ENCODE measurements around the gene SFXN3. TPM values are rescaled to one million over a fixed set of nuclear protein-coding genes. Genes with fewer than 3 reads are reported as not detected.

The SFXN3 gene
- total RNA-seq, 2 experiments from 2014 or later, result 28.8 to 29.6 TPM

DNA sequence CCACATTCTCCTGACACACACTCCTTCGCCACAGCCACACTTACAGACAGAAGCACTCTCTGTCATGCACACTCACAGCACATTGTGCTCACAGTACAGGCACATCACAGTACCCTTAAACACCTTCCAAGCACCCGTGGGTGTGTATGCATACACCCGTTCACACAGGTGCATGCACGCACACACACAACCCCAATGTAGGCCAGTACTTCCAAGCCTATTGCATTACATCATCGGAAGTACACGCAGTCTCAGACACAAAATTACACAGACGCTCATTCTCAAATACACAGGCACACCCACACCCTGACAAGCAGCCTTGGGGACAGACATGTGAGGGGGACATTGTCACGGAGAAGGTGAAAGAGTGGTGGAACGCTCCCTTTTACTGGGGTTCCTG is 41.9 kb downstream of the SFXN3 start:
- Mint-ChIP-seq H3K4me1 (ENCODE audit: low read depth) (peaks cover 4% of the 10 kb centered on the region), H3K4me3 (no peak overlapping the region), H3K9me3 (no peaks in the 10 kb centered on the region), H3K27me3 (peaks cover 35% of the 10 kb centered on the region), H3K36me3 (ENCODE audit: low read depth) (no peaks in the 10 kb centered on the region), H3K27ac (no peak overlapping the region)
- intact Hi-C loops (cut with micrococcal nuclease), result no loop called here
- no peak for DNase-seq
- no peak for ATAC-seq
- POLR2A ChIA-PET, result no interaction called here
- TF ChIP-seq, protein P1, sequence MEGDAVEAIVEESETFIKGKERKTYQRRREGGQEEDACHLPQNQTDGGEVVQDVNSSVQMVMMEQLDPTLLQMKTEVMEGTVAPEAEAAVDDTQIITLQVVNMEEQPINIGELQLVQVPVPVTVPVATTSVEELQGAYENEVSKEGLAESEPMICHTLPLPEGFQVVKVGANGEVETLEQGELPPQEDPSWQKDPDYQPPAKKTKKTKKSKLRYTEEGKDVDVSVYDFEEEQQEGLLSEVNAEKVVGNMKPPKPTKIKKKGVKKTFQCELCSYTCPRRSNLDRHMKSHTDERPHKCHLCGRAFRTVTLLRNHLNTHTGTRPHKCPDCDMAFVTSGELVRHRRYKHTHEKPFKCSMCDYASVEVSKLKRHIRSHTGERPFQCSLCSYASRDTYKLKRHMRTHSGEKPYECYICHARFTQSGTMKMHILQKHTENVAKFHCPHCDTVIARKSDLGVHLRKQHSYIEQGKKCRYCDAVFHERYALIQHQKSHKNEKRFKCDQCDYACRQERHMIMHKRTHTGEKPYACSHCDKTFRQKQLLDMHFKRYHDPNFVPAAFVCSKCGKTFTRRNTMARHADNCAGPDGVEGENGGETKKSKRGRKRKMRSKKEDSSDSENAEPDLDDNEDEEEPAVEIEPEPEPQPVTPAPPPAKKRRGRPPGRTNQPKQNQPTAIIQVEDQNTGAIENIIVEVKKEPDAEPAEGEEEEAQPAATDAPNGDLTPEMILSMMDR (IDR thresholded peaks at IDR 0.05), result no peak
- CTCF ChIA-PET, result interaction anchor here (0.8 kb wide), 1 partner anchor 69 kb away, joined by 4 read pairs; no protein-coding TSS in a partner anchor

DNA sequence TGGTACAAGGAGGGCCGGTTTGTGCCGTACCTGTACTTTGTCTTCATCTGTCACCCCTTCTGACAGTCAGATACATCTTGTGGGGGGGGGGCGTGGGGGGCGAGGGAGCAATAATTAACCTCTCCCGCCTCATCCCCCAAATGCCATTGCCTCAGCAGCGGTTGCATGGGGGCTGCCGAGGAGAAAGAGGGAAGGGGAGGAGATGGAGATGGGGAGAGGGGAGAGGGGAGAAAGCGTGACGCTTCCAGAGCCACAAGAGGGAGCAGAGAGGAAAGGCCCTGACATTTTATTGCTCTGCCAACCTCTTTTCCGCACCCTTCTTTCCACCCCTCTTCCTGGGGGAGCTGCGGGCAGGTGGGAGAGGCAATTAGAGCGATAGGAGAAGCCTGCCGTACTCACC is 42.6 kb downstream of the SFXN3 start:
- H3K27me3 Mint-ChIP-seq, result peaks cover 41% of the 10 kb centered on the region
- POLR2A ChIA-PET, result interaction anchor here (0.6 kb wide), 1 partner anchor 119 kb away, joined by 3 read pairs; no protein-coding TSS in a partner anchor
- H3K4me3 Mint-ChIP-seq, result no peak overlapping the region
- TF ChIP-seq, protein P1 (IDR thresholded peaks at IDR 0.05), result no peak
- intact Hi-C loops (cut with micrococcal nuclease), result no loop called here
- no peaks in the 10 kb centered on the region for H3K9me3 Mint-ChIP-seq
- no peaks in the 10 kb centered on the region for H3K36me3 Mint-ChIP-seq (ENCODE audit: low read depth)
- no peak overlapping the region for H3K27ac Mint-ChIP-seq
- ATAC-seq, result no peak
- no peak for DNase-seq
- H3K4me1 Mint-ChIP-seq (ENCODE audit: low read depth), result peaks cover 4% of the 10 kb centered on the region
- CTCF ChIA-PET, result interaction anchor here (0.8 to 3.4 kb wide), 7 partner anchors 10 to 497 kb away, joined by 3 to 15 read pairs (median 3); no protein-coding TSS in a partner anchor

DNA sequence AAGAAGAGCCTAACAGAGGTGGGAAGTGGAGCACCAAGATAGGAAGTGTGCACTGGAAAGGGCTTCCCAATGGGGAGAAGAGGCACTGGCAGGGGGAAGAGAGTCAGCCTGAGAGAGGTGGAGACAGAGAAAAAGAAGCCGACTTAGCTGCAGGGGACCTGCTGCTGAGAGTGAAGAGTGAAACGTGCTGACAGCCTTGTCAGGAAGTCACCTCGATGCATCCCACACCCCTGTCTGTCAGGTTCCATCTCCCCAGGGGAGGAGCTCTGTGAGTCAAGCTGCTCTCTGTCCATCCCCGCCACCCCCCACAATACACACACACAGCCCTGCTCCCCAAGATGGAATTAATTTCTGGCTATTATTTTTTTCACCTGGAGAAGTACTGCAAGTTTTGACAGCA is 44.7 kb downstream of the SFXN3 start:
- DNase-seq (peak; percentile 24), ATAC-seq (peak; percentile 62)
- intact Hi-C loops (cut with micrococcal nuclease), result no loop called here
- no peaks in the 10 kb centered on the region for H3K9me3 Mint-ChIP-seq
- H3K27me3 Mint-ChIP-seq, result peaks cover 48% of the 10 kb centered on the region
- TF ChIP-seq, protein P1 (IDR thresholded peaks at IDR 0.05), result no peak
- POLR2A ChIA-PET, result no interaction called here
- no peak overlapping the region for H3K4me3 Mint-ChIP-seq
- H3K4me1 Mint-ChIP-seq (ENCODE audit: low read depth), result peaks cover 4% of the 10 kb centered on the region
- no peaks in the 10 kb centered on the region for H3K36me3 Mint-ChIP-seq (ENCODE audit: low read depth)
- no peak overlapping the region for H3K27ac Mint-ChIP-seq
- CTCF ChIA-PET, result interaction anchor here (1.0 to 3.4 kb wide), 7 partner anchors 9 to 67 kb away, joined by 3 to 15 read pairs (median 4); partner anchors contain the start of gene KAZALD1

DNA sequence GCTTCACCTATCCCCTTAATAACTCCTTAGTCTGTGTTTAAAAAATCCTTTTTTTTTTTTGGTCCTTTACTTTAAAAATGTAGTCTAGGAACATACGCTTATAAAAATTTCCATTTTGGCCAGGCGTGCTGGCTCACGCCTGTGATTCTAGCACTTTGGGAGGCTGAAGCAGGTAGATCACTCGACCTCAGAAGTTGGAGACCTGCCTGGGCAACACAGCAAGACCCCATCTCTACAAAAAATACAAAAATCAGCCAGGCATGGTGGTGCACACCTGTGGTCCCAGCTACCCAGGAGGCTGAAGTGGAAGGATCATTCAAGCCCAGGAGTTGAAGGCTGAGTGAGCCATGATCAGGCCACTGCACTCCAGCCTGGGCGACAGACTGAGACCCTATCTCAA is 45.6 kb downstream of the SFXN3 start:
- intact Hi-C loops (cut with micrococcal nuclease), result no loop called here
- Mint-ChIP-seq H3K4me1 (ENCODE audit: low read depth) (peaks cover under 1% of the 10 kb centered on the region), H3K36me3 (ENCODE audit: low read depth) (no peaks in the 10 kb centered on the region), H3K4me3 (no peak overlapping the region), H3K27ac (no peak overlapping the region), H3K27me3 (peaks cover 53% of the 10 kb centered on the region), H3K9me3 (no peaks in the 10 kb centered on the region)
- ChIA-PET POLR2A (no interaction called here), CTCF (interaction anchor here (1.0 to 3.4 kb wide), 7 partner anchors 10 to 66 kb away, joined by 3 to 15 read pairs (median 4); partner anchors contain the start of gene KAZALD1)
- TF ChIP-seq, protein P1 (IDR thresholded peaks at IDR 0.05), result no peak
- DNase-seq, result no peak
- ATAC-seq, result no peak

DNA sequence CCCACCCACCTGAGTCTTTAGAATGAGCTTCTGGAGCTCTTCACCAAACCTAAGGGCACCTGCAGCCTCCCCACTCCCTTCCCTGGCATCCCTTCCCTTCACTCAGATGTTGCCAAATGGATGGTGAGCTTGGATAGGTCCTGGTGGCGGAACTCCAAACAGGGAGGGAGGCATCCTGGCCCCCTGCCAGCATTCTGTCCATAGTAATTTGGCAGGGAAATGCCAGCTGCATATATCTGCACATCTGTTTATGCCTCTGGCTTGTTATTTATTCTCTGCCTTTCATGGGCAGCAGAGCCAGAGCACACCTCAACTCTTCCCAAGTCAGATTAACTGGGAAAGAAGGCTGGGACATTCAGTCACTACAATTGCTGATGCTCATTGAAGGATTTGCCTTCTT is 48.8 kb downstream of the SFXN3 start:
- CTCF ChIA-PET, result interaction anchor here (1.2 to 1.8 kb wide), 2 partner anchors 16 to 63 kb away, joined by 4 to 5 read pairs; no protein-coding TSS in a partner anchor
- no peak overlapping the region for H3K4me3 Mint-ChIP-seq
- peaks cover 44% of the 10 kb centered on the region for H3K27me3 Mint-ChIP-seq
- ATAC-seq (no peak), DNase-seq (no peak)
- no peak overlapping the region for H3K27ac Mint-ChIP-seq
- POLR2A ChIA-PET, result no interaction called here
- intact Hi-C loops (cut with micrococcal nuclease), result no loop called here
- H3K9me3 Mint-ChIP-seq, result no peaks in the 10 kb centered on the region
- H3K36me3 Mint-ChIP-seq (ENCODE audit: low read depth), result no peaks in the 10 kb centered on the region
- no peaks in the 10 kb centered on the region for H3K4me1 Mint-ChIP-seq (ENCODE audit: low read depth)
- TF ChIP-seq, protein P1 (IDR thresholded peaks at IDR 0.05), result no peak
